Measurements from ENCODE around the gene SRD5A1. TPM values are rescaled to one million over a fixed set of nuclear protein-coding genes. Genes with fewer than 3 reads are reported as not detected.

SRD5A1 gene
- total RNA-seq, 1 experiment from 2014 or later, result 22.5 TPM

DNA sequence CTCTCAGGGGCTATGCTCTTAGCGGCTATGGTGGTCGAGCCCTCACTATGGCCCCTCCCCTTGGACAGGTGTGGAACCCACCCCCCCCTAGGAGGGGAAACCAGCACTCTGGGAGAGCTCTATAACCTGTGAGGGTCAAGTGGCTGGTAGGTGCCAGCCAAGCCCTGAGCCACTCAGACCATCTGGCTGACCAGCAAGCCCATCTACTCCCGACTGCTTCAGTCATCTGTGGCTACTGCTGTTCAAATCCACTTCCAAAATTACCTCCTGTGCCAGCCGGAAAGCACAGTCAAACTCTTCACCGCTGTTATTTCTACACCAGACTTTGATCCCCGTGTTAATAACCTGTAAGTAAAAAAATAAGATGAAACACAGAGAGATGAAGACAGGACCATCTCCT lies 28.9 kb upstream of the SRD5A1 start:
- no peak for DNase-seq (ENCODE audit: low read depth)

- DNase-seq (ENCODE audit: low read depth), result no peak
These were observed 28.3 kb upstream of the SRD5A1 start for GRCh38 chr5:6604946-6605345.

GRCh38 chr5:6606884-6607558 lies 26.2 kb upstream of the SRD5A1 start:
- peak; percentile 25 for DNase-seq (ENCODE audit: low read depth)

GRCh38 chr5:6607559-6607936 lies 25.7 kb upstream of the SRD5A1 start:
- no peak for DNase-seq (ENCODE audit: low read depth)

DNA sequence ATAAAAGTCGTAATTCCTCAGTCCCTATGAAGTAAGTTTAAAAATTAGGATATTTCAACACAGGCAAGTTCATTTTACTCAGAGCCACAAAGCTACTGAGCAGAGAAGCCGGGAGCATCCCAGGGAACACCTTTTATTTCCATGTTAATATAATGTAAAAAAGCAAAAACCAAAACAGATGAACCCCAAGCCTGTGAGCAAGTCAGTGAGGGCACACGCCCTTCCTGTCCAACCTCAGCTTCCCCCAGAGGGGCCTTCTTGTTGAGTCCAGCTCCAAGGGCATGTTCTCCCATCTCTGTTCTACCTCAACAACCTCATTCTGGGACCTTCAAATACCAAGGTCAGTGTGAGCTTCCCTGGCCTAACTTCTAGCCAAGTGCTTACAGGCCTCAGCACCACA lies 25.2 kb upstream of the SRD5A1 start:
- DNase-seq (ENCODE audit: low read depth), result no peak

DNA sequence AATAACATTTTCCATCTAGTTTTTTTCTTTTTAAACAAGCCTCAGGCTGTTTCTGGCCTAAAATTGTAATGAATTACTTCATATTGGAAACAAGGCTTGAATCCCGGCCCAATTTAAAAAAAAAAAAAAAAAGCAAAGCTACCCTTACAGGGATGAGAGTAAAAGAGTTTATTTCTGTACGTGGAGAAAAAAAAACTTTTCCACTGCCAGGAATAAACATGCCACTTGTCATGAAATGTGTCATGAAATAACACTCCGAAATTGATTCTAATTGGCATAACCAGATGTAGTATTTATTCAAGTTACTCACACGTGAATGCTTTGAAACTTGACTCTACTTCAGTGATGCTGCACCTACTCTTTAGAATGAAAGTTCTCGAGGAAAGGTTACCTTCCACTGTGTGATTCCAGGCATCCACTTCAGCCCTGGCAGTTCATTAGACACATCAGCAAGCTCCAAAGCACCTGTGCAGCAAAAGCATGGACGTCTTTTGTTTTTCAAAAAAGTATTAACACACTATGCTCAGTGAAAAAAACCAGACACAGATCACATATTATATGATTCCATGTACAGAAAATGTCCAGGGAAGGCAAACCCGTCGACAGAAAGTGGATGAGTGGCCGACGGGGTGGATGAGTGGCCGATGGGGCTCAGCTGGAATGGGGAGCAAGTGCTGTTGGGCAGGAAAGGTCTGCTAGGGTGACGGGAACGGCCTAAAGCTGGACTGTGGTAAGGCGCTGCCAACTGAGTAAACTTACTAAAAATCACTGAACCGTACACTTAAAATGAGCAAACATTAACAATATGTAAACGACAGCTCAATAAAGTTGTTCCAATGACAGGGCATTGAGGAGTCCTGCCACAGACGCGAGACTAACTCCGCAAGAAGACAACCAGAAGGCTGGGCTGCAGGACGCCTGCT lies 21.6 kb upstream of the SRD5A1 start:
- no peak for DNase-seq (ENCODE audit: low read depth)

- no peak for DNase-seq (ENCODE audit: low read depth)
These were observed 18.0 kb upstream of the SRD5A1 start for GRCh38 chr5:6615034-6615815.

DNA sequence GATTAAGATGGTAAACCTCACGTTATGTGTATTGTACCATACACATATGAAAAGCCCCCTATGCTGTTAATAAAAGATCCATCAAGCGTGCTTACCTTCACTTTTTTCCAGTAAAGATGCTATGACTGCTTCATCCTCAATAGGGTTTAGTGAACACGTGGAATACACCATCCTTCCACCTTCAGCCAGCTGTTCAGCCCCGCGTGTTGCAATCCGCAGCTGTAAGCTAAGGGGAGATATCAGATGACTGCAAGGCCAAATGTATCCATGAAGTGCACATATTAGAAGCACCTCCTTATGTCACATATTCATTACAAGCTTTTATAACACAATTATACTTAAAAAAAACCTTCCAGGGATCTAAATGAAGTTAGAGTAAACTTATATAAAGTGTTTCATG lies 16.6 kb upstream of the SRD5A1 start:
- no peak for DNase-seq (ENCODE audit: low read depth)

- no peak for DNase-seq (ENCODE audit: low read depth)
These were observed 10.0 kb upstream of the SRD5A1 start for GRCh38 chr5:6623228-6623627.

GRCh38 chr5:6623941-6624340 lies 9.3 kb upstream of the SRD5A1 start:
- DNase-seq (ENCODE audit: low read depth), result no peak

- DNase-seq (ENCODE audit: low read depth), result no peak
These were observed 6.7 kb upstream of the SRD5A1 start for GRCh38 chr5:6626508-6626907.

DNA sequence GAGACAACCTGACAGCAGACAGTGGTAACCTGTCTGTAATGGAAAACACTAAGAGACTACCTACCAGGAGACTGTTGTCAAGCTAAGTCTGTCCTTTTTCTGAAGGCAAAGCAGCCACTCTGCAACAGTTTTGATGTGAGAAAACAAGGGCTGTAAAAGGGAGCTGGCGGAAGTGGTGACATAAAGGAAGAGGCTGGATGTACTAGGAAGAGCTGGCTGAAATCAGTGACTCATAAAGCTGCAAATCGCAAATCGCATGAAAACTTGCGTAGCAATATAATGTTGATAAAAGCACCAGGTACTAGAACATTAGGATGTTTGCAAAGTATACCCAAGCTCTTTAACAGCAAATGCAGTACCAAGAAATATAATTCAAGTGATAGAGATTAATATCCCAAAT lies 1.8 kb upstream of the SRD5A1 start:
- no peak for DNase-seq (ENCODE audit: low read depth)

DNA sequence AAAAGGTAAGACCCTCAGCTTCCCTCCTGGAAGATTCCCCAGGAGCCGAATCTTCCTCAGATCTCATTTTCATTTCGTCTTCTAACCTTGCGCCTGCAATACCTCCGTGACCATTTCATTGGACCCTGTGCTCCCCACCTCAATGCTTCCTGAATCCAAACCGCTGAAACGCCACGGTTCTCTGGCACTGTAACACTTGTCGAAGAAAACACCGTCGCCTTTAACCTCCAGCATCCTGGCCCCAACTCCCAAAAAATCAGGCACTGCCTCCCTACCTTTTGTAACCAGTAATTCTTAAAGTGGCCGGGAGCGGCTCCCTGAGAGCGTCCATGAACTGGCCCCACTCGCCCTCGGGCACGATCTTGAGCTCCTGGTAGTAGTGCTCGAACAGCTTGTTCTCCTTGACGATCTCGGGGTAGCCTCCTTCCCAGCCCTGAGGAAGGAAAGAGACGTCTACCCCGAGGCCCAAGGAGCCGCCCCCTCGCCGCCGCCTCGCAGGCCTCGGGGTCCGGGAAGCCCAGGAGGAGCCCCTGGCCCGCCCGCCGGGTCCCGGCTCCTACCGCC lies 834 bp upstream of the SRD5A1 start:
- peak; percentile 42 for DNase-seq (ENCODE audit: low read depth)

DNA sequence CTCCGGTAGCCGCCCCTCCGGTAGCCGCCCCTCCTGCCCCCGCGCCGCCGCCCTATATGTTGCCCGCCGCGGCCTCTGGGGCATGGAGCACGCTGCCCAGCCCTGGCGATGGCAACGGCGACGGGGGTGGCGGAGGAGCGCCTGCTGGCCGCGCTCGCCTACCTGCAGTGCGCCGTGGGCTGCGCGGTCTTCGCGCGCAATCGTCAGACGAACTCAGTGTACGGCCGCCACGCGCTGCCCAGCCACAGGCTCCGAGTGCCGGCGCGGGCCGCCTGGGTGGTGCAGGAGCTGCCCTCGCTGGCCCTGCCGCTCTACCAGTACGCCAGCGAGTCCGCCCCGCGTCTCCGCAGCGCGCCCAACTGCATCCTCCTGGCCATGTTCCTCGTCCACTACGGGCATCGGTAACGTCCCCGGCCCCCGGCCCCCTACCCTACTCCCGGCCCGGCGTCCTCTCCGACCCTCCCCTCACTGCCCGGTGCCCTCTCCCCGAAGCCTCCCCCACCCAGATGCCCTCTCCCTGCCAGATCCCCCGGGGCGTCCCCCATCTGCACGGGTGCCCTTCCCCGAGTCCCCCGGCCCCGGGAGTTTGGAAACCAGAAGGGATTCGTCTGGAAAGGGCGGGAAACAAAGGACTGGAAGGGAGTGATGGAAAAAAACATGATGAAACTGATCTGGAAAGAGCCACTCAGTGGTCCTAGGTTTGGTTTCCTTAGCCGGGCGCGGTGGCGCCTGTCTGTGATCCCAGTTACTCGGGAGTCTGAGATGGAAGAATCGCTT lies 417 bp downstream of the SRD5A1 start:
- DNase-seq (ENCODE audit: low read depth), result no peak

DNA sequence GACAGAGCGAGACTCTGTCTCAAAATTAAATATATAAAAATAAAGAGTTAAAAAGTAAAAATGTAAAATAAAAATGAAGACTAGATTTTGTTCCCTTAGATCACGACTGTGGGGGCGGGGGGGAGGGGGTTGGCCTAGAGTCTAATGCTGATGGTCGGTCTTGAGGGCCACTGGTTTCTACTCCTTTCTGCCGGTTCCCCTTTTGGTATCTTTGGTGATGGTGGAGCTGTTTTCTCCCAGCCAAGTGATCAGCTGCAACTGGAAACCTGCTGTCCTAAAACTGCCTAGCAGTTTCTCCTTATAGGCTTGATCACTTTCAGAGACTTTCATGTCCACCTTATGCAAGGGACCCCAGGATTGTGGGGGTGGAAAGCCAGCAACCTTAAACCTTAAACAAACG lies 1.1 kb downstream of the SRD5A1 start:
- no peak for DNase-seq (ENCODE audit: low read depth)

DNA sequence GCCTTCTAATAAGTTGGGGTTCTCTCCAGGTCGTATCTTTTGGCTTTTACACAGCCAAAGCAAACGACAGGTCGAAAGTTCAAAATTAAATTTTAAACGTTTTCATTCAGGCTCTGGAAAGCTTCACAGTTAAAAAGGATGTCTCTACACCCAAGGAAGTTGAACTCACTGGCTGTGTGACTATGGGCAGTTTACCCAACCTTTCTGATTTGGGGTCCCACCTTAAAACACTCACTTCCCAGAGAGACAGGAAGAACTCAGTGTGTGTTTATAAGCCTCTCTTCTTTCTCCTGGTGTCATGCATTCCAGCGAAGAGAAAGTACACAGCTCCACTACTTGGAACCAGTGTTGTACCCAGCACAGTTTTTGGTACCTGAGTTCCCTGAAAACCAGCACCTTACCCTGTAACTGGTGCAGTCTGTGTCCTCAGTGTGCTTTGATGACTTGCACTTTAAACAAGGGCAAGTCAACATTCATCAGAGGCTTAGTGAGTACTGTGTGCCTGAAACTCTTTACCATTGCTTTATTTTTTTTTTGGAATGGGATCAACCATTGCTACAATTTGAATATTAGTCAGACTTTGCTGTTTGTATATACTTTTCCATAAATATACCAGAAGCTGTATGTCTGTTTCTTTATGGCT lies 1.7 kb downstream of the SRD5A1 start:
- DNase-seq (ENCODE audit: low read depth), result no peak

DNA sequence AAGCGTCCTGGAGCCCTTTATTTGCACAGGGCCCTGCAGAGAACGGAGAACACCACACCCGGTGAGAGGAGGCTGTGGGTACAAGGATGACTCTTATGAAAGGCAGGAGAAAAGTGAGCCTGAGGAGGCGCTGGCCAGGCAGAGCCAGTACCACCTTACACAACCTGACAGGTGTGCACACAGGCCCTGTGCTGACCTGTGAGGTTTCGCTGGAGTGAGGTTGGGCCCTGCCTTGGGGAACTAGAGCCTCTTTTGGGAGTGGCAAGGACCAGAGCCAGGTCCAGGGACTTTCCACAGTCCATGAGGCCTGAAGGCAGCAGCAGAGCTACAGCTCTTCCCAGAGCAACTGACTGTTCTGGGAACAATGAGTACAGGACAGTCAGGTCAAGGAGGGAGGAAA lies 3.1 kb downstream of the SRD5A1 start:
- DNase-seq (ENCODE audit: low read depth), result no peak

- no peak for DNase-seq (ENCODE audit: low read depth)
These were observed 3.8 kb downstream of the SRD5A1 start for GRCh38 chr5:6637022-6637421.

DNA sequence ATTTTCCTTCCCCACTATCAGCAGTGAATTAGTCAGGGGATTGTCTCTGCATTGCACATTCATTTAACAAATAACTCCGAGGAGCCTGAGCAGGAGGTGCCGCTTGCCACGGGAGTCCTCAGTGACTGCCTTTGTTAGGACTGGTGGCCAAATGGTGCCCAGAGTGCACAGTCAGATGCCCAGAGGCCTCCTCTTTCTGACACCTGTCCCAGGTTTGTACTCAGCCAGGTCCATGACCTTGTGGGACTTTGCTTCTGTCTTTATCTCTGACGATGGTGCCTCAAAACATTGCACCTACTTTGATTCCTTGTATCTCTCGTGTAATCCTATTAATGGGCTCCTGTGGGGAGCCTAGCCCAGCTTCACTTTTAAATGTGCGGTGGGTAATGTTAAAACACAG lies 4.3 kb downstream of the SRD5A1 start:
- DNase-seq (ENCODE audit: low read depth), result no peak

DNA sequence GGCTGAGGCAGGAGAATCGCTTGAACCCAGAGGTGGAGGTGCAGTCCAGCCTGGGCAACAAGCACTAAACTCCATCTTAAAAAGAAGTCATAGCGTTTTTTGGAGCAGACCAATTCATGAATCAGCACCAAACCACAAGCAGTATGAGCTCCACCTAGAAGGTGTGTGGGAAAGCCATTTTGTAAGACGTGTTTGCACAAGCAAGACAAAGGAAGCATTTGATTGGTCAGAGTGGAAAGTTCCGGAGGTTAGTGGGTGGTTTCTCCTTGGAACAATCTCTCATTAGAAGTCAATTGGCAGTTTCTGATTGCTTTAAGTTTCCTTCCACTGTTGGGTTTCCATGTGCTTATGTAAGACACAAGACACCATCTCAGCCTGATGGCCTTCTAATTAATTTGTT lies 5.0 kb downstream of the SRD5A1 start:
- DNase-seq (ENCODE audit: low read depth), result no peak

DNA sequence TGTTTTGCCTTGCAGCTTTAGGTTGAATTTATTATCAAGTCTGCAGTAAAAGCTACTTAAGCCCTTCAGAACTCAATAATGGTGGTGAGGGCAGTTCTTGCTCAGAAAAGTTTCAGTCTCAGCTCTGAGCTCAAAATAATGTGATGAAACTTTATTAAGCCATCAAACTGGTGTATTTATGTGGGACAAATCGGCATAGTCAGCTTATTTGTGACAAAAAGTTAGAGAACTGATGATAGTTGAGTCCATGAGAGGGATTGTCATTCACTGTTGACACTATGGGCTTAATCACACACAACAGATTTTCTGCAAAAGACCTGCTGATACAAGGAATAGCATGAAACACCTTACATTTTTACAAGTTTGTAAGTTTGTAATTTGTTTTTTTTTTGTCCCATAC lies 9.4 kb downstream of the SRD5A1 start:
- DNase-seq (ENCODE audit: low read depth), result no peak
